Measurements from ENCODE around the gene CELF2.

DNA sequence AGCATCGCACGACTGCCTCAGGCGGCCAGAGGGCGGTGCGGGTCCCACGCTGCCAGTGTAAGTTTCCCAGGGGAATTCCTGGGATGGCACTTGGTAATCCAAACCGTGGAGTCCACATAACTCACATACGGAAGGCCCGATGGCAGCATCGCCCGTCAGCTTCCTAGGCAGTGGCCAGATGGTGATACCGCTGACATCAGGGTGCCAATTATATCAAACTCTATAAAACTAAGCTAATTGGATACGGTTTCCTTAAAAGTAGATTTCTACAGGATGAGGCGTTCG lies 189.8 kb downstream of the CELF2 start:
- TF ChIP-seq WT1 (tag by site-specific recombination; IDR thresholded peaks at IDR 0.05) (no peak), ZFP3 (tag by site-specific recombination; IDR thresholded peaks at IDR 0.05; ENCODE audit: low read depth) (no peak), ZNF654 (tag by site-specific recombination; IDR thresholded peaks at IDR 0.05; ENCODE audit: low read depth) (no peak)
- TF ChIP-seq, protein P1, sequence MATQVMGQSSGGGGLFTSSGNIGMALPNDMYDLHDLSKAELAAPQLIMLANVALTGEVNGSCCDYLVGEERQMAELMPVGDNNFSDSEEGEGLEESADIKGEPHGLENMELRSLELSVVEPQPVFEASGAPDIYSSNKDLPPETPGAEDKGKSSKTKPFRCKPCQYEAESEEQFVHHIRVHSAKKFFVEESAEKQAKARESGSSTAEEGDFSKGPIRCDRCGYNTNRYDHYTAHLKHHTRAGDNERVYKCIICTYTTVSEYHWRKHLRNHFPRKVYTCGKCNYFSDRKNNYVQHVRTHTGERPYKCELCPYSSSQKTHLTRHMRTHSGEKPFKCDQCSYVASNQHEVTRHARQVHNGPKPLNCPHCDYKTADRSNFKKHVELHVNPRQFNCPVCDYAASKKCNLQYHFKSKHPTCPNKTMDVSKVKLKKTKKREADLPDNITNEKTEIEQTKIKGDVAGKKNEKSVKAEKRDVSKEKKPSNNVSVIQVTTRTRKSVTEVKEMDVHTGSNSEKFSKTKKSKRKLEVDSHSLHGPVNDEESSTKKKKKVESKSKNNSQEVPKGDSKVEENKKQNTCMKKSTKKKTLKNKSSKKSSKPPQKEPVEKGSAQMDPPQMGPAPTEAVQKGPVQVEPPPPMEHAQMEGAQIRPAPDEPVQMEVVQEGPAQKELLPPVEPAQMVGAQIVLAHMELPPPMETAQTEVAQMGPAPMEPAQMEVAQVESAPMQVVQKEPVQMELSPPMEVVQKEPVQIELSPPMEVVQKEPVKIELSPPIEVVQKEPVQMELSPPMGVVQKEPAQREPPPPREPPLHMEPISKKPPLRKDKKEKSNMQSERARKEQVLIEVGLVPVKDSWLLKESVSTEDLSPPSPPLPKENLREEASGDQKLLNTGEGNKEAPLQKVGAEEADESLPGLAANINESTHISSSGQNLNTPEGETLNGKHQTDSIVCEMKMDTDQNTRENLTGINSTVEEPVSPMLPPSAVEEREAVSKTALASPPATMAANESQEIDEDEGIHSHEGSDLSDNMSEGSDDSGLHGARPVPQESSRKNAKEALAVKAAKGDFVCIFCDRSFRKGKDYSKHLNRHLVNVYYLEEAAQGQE (tag by site-specific recombination; IDR thresholded peaks at IDR 0.05), result no peak
- TF ChIP-seq, protein P2, sequence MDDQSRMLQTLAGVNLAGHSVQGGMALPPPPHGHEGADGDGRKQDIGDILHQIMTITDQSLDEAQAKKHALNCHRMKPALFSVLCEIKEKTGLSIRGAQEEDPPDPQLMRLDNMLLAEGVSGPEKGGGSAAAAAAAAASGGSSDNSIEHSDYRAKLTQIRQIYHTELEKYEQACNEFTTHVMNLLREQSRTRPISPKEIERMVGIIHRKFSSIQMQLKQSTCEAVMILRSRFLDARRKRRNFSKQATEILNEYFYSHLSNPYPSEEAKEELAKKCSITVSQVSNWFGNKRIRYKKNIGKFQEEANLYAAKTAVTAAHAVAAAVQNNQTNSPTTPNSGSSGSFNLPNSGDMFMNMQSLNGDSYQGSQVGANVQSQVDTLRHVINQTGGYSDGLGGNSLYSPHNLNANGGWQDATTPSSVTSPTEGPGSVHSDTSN (CRISPR knock-in tag; IDR thresholded peaks at IDR 0.05), result no peak
- TF ChIP-seq, protein P3, sequence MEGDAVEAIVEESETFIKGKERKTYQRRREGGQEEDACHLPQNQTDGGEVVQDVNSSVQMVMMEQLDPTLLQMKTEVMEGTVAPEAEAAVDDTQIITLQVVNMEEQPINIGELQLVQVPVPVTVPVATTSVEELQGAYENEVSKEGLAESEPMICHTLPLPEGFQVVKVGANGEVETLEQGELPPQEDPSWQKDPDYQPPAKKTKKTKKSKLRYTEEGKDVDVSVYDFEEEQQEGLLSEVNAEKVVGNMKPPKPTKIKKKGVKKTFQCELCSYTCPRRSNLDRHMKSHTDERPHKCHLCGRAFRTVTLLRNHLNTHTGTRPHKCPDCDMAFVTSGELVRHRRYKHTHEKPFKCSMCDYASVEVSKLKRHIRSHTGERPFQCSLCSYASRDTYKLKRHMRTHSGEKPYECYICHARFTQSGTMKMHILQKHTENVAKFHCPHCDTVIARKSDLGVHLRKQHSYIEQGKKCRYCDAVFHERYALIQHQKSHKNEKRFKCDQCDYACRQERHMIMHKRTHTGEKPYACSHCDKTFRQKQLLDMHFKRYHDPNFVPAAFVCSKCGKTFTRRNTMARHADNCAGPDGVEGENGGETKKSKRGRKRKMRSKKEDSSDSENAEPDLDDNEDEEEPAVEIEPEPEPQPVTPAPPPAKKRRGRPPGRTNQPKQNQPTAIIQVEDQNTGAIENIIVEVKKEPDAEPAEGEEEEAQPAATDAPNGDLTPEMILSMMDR (tag by site-specific recombination; IDR thresholded peaks at IDR 0.05), result no peak
- TF ChIP-seq, protein P4, sequence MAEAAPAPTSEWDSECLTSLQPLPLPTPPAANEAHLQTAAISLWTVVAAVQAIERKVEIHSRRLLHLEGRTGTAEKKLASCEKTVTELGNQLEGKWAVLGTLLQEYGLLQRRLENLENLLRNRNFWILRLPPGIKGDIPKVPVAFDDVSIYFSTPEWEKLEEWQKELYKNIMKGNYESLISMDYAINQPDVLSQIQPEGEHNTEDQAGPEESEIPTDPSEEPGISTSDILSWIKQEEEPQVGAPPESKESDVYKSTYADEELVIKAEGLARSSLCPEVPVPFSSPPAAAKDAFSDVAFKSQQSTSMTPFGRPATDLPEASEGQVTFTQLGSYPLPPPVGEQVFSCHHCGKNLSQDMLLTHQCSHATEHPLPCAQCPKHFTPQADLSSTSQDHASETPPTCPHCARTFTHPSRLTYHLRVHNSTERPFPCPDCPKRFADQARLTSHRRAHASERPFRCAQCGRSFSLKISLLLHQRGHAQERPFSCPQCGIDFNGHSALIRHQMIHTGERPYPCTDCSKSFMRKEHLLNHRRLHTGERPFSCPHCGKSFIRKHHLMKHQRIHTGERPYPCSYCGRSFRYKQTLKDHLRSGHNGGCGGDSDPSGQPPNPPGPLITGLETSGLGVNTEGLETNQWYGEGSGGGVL (tag by site-specific recombination; IDR thresholded peaks at IDR 0.05), result no peak
